CD14-positive monocyte (primary cell): ENCODE measurements around the gene SRP9. TPM values are rescaled to one million over a fixed set of nuclear protein-coding genes. Genes with fewer than 3 reads are reported as not detected.

Source experiments
- DNase-seq, 3 donors: peaks; one replicate each; pipeline ENCODE4 v3.0.0-alpha.2; 2011 to 2022
- H2AFZ ChIP-seq: 2 replicates; pipeline ENCODE4 v1.6.0; 2012; ENCODE audit warnings: mild to moderate bottlenecking, low read depth, low read length, inconsistent platforms; ENCODE audit not compliant: insufficient read depth, poor library complexity, severe bottlenecking
- H3K27ac ChIP-seq, 2 donors: 1 replicate in 1 of 2; 2 replicates in 1 of 2; pipeline ENCODE4 v1.5.1; 2012 to 2013; ENCODE audit warnings: low read length in 2 of 2, control low read depth in 1 of 2, inconsistent platforms in 1 of 2, low read depth in 1 of 2, mild to moderate bottlenecking in 1 of 2
- H3K27me3 ChIP-seq, 2 donors: one replicate each; pipeline versions ENCODE4 v1.6.0 to v1.6.1; 2011 to 2013; ENCODE audit warnings: low read length in 2 of 2; ENCODE audit not compliant: control insufficient read depth in 2 of 2, insufficient read depth in 2 of 2
- H3K36me3 ChIP-seq, 2 donors: replicated peaks in 1 of 2; 1 replicate in 1 of 2; 2 replicates in 1 of 2; pipeline versions ENCODE4 v1.5.1 to v1.6.1; 2012 to 2013; ENCODE audit warnings: low read length in 2 of 2, control low read depth in 1 of 2, inconsistent platforms in 1 of 2, mild to moderate bottlenecking in 1 of 2; ENCODE audit not compliant: insufficient read depth in 2 of 2, control insufficient read depth in 1 of 2
- H3K4me1 ChIP-seq, 2 donors: 1 replicate in 1 of 2; 2 replicates in 1 of 2; pipeline versions ENCODE4 v1.5.1 to v1.6.1; 2012 to 2013; ENCODE audit warnings: low read length in 2 of 2, control low read depth in 1 of 2, inconsistent platforms in 1 of 2, mild to moderate bottlenecking in 1 of 2, moderate library complexity in 1 of 2; ENCODE audit not compliant: insufficient read depth in 2 of 2, control insufficient read depth in 1 of 2
- H3K4me2 ChIP-seq: replicated peaks from 2 replicates; pipeline ENCODE3; 2012; ENCODE audit warnings: low read length, moderate library complexity, mild to moderate bottlenecking; ENCODE audit not compliant: poor library complexity, severe bottlenecking; ENCODE audit errors: extremely low read depth
- H3K4me3 ChIP-seq, 3 experiments: fragments of 200-600 bp in 1 of 3; sonication (generic) in 1 of 3; replicated peaks in 1 of 3; 1 replicate in 2 of 3; 2 replicates in 1 of 3; pipeline ENCODE4 v1.5.1; 2011 to 2013; ENCODE audit warnings: low read length in 3 of 3, mild to moderate bottlenecking in 3 of 3, control low read depth in 2 of 3, low read depth in 2 of 3, inconsistent platforms in 1 of 3, moderate library complexity in 1 of 3
- H3K79me2 ChIP-seq: 2 replicates; pipeline ENCODE4 v1.6.0; 2012; ENCODE audit warnings: mild to moderate bottlenecking, control low read depth, inconsistent platforms, low read length, moderate library complexity; ENCODE audit not compliant: insufficient read depth
- H3K9ac ChIP-seq: 2 replicates; pipeline ENCODE4 v1.6.0; 2017; ENCODE audit warnings: low read length, mild to moderate bottlenecking; ENCODE audit not compliant: insufficient read depth, poor library complexity, severe bottlenecking
- H3K9me3 ChIP-seq, 2 donors: replicated peaks in 1 of 2; 1 replicate in 1 of 2; 2 replicates in 1 of 2; pipeline versions ENCODE4 v1.5.1 to v1.6.1; 2012 to 2013; ENCODE audit warnings: low read length in 2 of 2, control low read depth in 1 of 2; ENCODE audit not compliant: control insufficient read depth in 1 of 2, insufficient read depth in 1 of 2
- H4K20me1 ChIP-seq: 2 replicates; pipeline ENCODE4 v1.6.0; 2012; ENCODE audit warnings: mild to moderate bottlenecking, low read length, control low read depth, moderate library complexity; ENCODE audit not compliant: insufficient read depth
- H3K27ac Mint-ChIP-seq, 7 donors: one replicate each; pipeline ENCODE4 v1.8.0; 2020; ENCODE audit warnings: mild to moderate bottlenecking in 7 of 7, mixed read lengths in 7 of 7, moderate library complexity in 6 of 7, inconsistent platforms in 2 of 7
- H3K27me3 Mint-ChIP-seq, 3 donors: one replicate each; pipeline ENCODE4 v1.8.0; 2021 to 2022; ENCODE audit warnings: low read depth in 3 of 3, mild to moderate bottlenecking in 3 of 3, mixed read lengths in 3 of 3, moderate library complexity in 3 of 3, inconsistent platforms in 1 of 3
- H3K36me3 Mint-ChIP-seq, 2 donors: one replicate each; pipeline ENCODE4 v1.8.0; 2020; ENCODE audit warnings: mixed read lengths in 2 of 2, inconsistent platforms in 1 of 2, mild to moderate bottlenecking in 1 of 2
- H3K4me1 Mint-ChIP-seq: one replicate; pipeline ENCODE4 v1.8.0; 2020; ENCODE audit warnings: mild to moderate bottlenecking, mixed read lengths
- H3K4me3 Mint-ChIP-seq, 2 donors: one replicate each; pipeline ENCODE4 v1.8.0; 2020; ENCODE audit warnings: mild to moderate bottlenecking in 2 of 2, mixed read lengths in 2 of 2, moderate library complexity in 1 of 2
- H3K9me3 Mint-ChIP-seq, 7 donors: one replicate each; pipeline ENCODE4 v1.8.0; 2020 to 2022; ENCODE audit warnings: mixed read lengths in 7 of 7, mild to moderate bottlenecking in 6 of 7, moderate library complexity in 6 of 7, inconsistent platforms in 2 of 7
- WGBS: methylation state at CpG from one replicate; pipeline ENCODE4 v1.1.5; 2013; ENCODE audit warnings: missing lambda C conversion rate; ENCODE audit not compliant: insufficient coverage; 5-methylcytosine and 5-hydroxymethylcytosine counted together
- intact Hi-C, 2 donors: fragments of 100-400 bp; cut with micrococcal nuclease; formaldehyde crosslinking; loops; one replicate each; pipeline versions ENCODE4 v1.15.0 to v1.15.1; 2023
- polyA plus RNA-seq, 3 donors: library from polyadenylated mRNA; depleted of rRNA in 1 of 3; unstranded in 2 of 3; stranded (reverse) in 1 of 3; fragments of 300-500 nt in 2 of 3; fragments of >200 nt in 1 of 3; fragmentation: Illumina TruSeq in 2 of 3; gene quantifications; 1 replicate in 2 of 3; 2 replicates in 1 of 3; pipeline ENCODE4 v1.2.3, GENCODE V29; 2012 to 2021
- TF ChIP-seq, protein P1 (sequence below): fragments of 200-600 bp; IDR thresholded peaks from one replicate; pipeline ENCODE4 v1.8.0; 2022; ENCODE audit warnings: antibody characterized with exemption, mild to moderate bottlenecking

Gene SRP9
- polyA plus RNA-seq, 3 donors = 89.5 to 329 (median 281) TPM

DNA sequence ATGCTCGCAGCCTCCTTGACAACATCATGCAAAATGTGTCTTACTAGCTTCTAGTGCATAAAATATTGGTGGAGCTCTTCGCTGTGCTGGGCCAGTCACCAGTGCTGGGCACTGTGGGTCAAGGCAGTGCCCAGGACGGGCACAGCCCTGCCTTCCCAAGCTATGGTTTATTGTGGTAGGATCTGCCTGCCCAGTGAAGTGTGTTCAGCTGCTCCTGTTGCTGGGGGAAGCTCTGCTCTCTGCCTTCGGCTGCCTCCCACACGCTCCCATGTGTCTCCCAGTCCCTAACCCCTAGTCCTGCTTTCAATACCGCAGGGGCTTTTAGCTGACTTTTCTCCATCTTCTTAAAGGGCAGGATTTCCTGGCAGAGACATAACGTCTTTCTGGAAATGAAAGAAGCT, 48.0 kb downstream of the SRP9 start:
- 88% methylated on average over 3 of the region's 7 CpGs for WGBS

GRCh38 chr1:225827076-225827475, 49.5 kb downstream of the SRP9 start:
- TF ChIP-seq, protein P1, sequence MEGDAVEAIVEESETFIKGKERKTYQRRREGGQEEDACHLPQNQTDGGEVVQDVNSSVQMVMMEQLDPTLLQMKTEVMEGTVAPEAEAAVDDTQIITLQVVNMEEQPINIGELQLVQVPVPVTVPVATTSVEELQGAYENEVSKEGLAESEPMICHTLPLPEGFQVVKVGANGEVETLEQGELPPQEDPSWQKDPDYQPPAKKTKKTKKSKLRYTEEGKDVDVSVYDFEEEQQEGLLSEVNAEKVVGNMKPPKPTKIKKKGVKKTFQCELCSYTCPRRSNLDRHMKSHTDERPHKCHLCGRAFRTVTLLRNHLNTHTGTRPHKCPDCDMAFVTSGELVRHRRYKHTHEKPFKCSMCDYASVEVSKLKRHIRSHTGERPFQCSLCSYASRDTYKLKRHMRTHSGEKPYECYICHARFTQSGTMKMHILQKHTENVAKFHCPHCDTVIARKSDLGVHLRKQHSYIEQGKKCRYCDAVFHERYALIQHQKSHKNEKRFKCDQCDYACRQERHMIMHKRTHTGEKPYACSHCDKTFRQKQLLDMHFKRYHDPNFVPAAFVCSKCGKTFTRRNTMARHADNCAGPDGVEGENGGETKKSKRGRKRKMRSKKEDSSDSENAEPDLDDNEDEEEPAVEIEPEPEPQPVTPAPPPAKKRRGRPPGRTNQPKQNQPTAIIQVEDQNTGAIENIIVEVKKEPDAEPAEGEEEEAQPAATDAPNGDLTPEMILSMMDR = no peak
- Mint-ChIP-seq H3K27ac (no peak overlapping the region), H3K9me3 (peaks cover 0 to 2% (median 0%) of the 10 kb centered on the region in 7 donors), H3K36me3 (peaks cover 10 to 20% of the 10 kb centered on the region in 2 donors), H3K27me3 (peaks cover 0 to 2% (median 0%) of the 10 kb centered on the region in 3 donors), H3K4me3 (no peak overlapping the region), H3K4me1 (no peaks in the 10 kb centered on the region)
- intact Hi-C loops = no loop called here
- H3K36me3 ChIP-seq = peaks cover 0 to 7% of the 10 kb centered on the region in 2 donors
- no peak overlapping the region for H3K4me3 ChIP-seq
- H3K79me2 ChIP-seq = no peaks in the 10 kb centered on the region
- no peaks in the 10 kb centered on the region for H3K4me1 ChIP-seq
- H4K20me1 ChIP-seq = no peaks in the 10 kb centered on the region
- no peak for DNase-seq
- no peak overlapping the region for H3K27ac ChIP-seq
- no peak overlapping the region for H3K9ac ChIP-seq
- H3K4me2 ChIP-seq = no peak overlapping the region
- H3K9me3 ChIP-seq = no peaks in the 10 kb centered on the region
- WGBS = 78% methylated on average over 6 of the region's 8 CpGs
- H3K27me3 ChIP-seq = no peaks in the 10 kb centered on the region
- H2AFZ ChIP-seq = no peak overlapping the region

More for the DNA sequence above, 48.0 kb downstream of the SRP9 start:
- TF ChIP-seq, protein P1 = no peak
- Histone ChIP-seq H3K27ac (no peak overlapping the region), H4K20me1 (no peaks in the 10 kb centered on the region), H3K36me3 (no peaks in the 10 kb centered on the region), H3K9me3 (no peaks in the 10 kb centered on the region), H3K9ac (no peak overlapping the region), H3K79me2 (no peaks in the 10 kb centered on the region), H2AFZ (no peak overlapping the region), H3K4me2 (no peak overlapping the region), H3K27me3 (no peaks in the 10 kb centered on the region), H3K4me1 (no peaks in the 10 kb centered on the region), H3K4me3 (no peak overlapping the region)
- peaks cover 0 to 2% (median 1%) of the 10 kb centered on the region in 3 donors for H3K27me3 Mint-ChIP-seq
- H3K27ac Mint-ChIP-seq = no peak overlapping the region
- peaks cover 0 to 2% (median 0%) of the 10 kb centered on the region in 7 donors for H3K9me3 Mint-ChIP-seq
- no peaks in the 10 kb centered on the region for H3K4me1 Mint-ChIP-seq
- DNase-seq = no peak
- H3K36me3 Mint-ChIP-seq = peaks cover 2 to 13% of the 10 kb centered on the region in 2 donors
- intact Hi-C loops = no loop called here
- no peak overlapping the region for H3K4me3 Mint-ChIP-seq
